K562 (cell line): ENCODE results near the gene RAB1B. TPM values are rescaled to one million over a fixed set of nuclear protein-coding genes. Genes with fewer than 3 reads are reported as not detected.

Source experiments
- ATAC-seq: fragments of 200-7000 bp; cut with Tn5 transposase; 3 replicates; pipeline ENCODE4 v1.9.1; 2020; ENCODE audit warnings: moderate library complexity
- BruUV-seq: library from RNA; stranded (reverse); fragments of 400-500 nt; replicated peaks from 2 replicates; lab custom pipeline; 2021; lab: Mats Ljungman, UMichigan
- CTCF ChIA-PET: fragments of 300-600 bp; formaldehyde crosslinking; extraction: SDS; loops from one replicate; lab custom pipeline; 2021; ENCODE audit warnings: low intra/inter-chr PET ratio; lab: Yijun Ruan, JAX
- POLR2A ChIA-PET: fragments of 300-600, 350-650 bp; sonication (Branson Sonifier 250); formaldehyde crosslinking; extraction: SDS; loops from one replicate; lab custom pipeline; 2021; ENCODE audit warnings: antibody characterized with exemption, inconsistent platforms; lab: Yijun Ruan, JAX
- DNase-seq, 4 experiments: peaks; one replicate each; pipeline versions ENCODE4 v3.0.0 to v3.0.0-alpha.2; 2011 to 2018; ENCODE audit warnings: low spot score in 3 of 4, mixed read lengths in 3 of 4; ENCODE audit errors: extremely low read depth in 1 of 4
- FAIRE-seq: peaks from 2 replicates; lab custom pipeline; 2011; peaks lifted over from hg19 to GRCh38; lab: Jason Lieb, UNC
- H2AFZ ChIP-seq: 2 replicates; pipeline ENCODE4 v1.6.0; 2011; ENCODE audit warnings: low read depth, low read length, control low read depth, inconsistent platforms
- H3K27ac ChIP-seq: fragments of 200-600 bp; 3 replicates; pipeline ENCODE4 v1.8.0; 2011; ENCODE audit warnings: low read depth, mild to moderate bottlenecking, control low read depth, inconsistent platforms, low read length, moderate library complexity, mixed read lengths; ENCODE audit errors: extremely low read depth
- H3K27me3 ChIP-seq, 2 experiments: fragments of 300-600 bp in 1 of 2; 2 replicates in 1 of 2; 3 replicates in 1 of 2; pipeline versions ENCODE4 v1.6.0 to v1.8.0; 2011; ENCODE audit warnings: inconsistent platforms in 2 of 2, low read length in 2 of 2, mild to moderate bottlenecking in 1 of 2, mixed read lengths in 1 of 2, moderate library complexity in 1 of 2; ENCODE audit not compliant: control insufficient read depth in 2 of 2, insufficient read depth in 2 of 2
- H3K36me3 ChIP-seq: fragments of 300-600 bp; 3 replicates; pipeline ENCODE4 v1.8.0; 2011; ENCODE audit warnings: mild to moderate bottlenecking, low read length, inconsistent platforms; ENCODE audit not compliant: control insufficient read depth, insufficient read depth
- H3K4me1 ChIP-seq, 2 experiments: fragments of 200-600 bp in 1 of 2; replicated peaks in 1 of 2; 2 replicates in 1 of 2; 3 replicates in 1 of 2; pipeline versions ENCODE4 v1.5.1 to v1.8.0; 2011; ENCODE audit warnings: inconsistent platforms in 2 of 2, low read length in 2 of 2, mild to moderate bottlenecking in 1 of 2, mixed read lengths in 1 of 2, moderate library complexity in 1 of 2; ENCODE audit not compliant: control insufficient read depth in 2 of 2, insufficient read depth in 2 of 2
- H3K4me2 ChIP-seq: 2 replicates; pipeline ENCODE4 v1.6.1; 2011; ENCODE audit warnings: low read length, control low read depth, inconsistent platforms, mixed read lengths; ENCODE audit not compliant: insufficient read depth
- H3K4me3 ChIP-seq: fragments of 200-600 bp; sonication (generic), shearing (Covaris generic); 2 replicates; pipeline ENCODE4 v1.5.1; 2016; ENCODE audit warnings: control low read depth, inconsistent platforms
- H3K79me2 ChIP-seq: fragments of 200-600 bp; 3 replicates; pipeline ENCODE4 v1.8.0; 2011; ENCODE audit warnings: low read length, inconsistent platforms; ENCODE audit not compliant: control insufficient read depth, insufficient read depth
- H3K9ac ChIP-seq, 2 experiments: 2 replicates each; pipeline versions ENCODE4 v1.6.0 to v1.6.1; 2011; ENCODE audit warnings: low read depth in 2 of 2, low read length in 2 of 2, control low read depth in 1 of 2, inconsistent platforms in 1 of 2, mild to moderate bottlenecking in 1 of 2, mixed read lengths in 1 of 2; ENCODE audit not compliant: insufficient read depth in 1 of 2
- H3K9me1 ChIP-seq: one replicate; pipeline ENCODE4 v1.6.0; 2011; ENCODE audit warnings: inconsistent platforms, mild to moderate bottlenecking, low read length, moderate library complexity; ENCODE audit not compliant: control insufficient read depth, insufficient read depth
- H3K9me3 ChIP-seq: replicated peaks from 2 replicates; pipeline ENCODE4 v1.5.1; 2011; ENCODE audit warnings: low read depth, low read length, inconsistent platforms; ENCODE audit not compliant: control insufficient read depth, insufficient read depth
- H4K20me1 ChIP-seq: replicated peaks from 2 replicates; pipeline ENCODE4 v1.6.1; 2011; ENCODE audit warnings: low read length, inconsistent platforms, mixed read lengths; ENCODE audit not compliant: control insufficient read depth, insufficient read depth
- BRD4 ChIP-seq: fragments of 200-600 bp; sonication (generic); IDR thresholded peaks from 2 replicates; pipeline ENCODE4 v1.6.1; 2017; ENCODE audit warnings: inconsistent platforms
- CREBBP ChIP-seq: IDR thresholded peaks from one replicate; pipeline ENCODE4 v1.6.1; 2012; ENCODE audit warnings: low read depth, mild to moderate bottlenecking, control low read depth, inconsistent platforms, low read length
- CTCF ChIP-seq, 3 experiments: IDR thresholded peaks in 2 of 3; conservative IDR thresholded peaks in 1 of 3; 2 replicates each; pipeline ENCODE4 v1.5.1; 2011 to 2012; ENCODE audit warnings: low read length in 3 of 3, mild to moderate bottlenecking in 3 of 3, control low read depth in 2 of 3, improper control_type of control experiment in 1 of 3, inconsistent platforms in 1 of 3, low read depth in 1 of 3, mixed read lengths in 1 of 3, moderate library complexity in 1 of 3; ENCODE audit not compliant: insufficient read depth in 2 of 3
- DDX20 ChIP-seq: fragments of 450-650 bp; IDR thresholded peaks from 2 replicates; pipeline ENCODE4 v1.6.1; 2016; ENCODE audit warnings: missing genetic modification characterization, low read depth, mild to moderate bottlenecking, missing compliant biosample characterization, moderate library complexity
- ETV6 ChIP-seq, 3 experiments: fragments of 150-350 bp in 1 of 3; sonication (generic) in 1 of 3; formaldehyde crosslinking in 1 of 3; IDR thresholded peaks; 2 replicates each; pipeline versions ENCODE4 v1.6.1 to v1.8.0; 2014 to 2022; ENCODE audit warnings: borderline replicate concordance in 2 of 3, low read depth in 2 of 3, antibody characterized with exemption in 1 of 3, low read length in 1 of 3, mild to moderate bottlenecking in 1 of 3, missing genetic modification reagents in 1 of 3
- MBD1 ChIP-seq: fragments of 250-450 bp; sonication (Bioruptor Pico); IDR thresholded peaks from 2 replicates; pipeline ENCODE4 v1.8.0; 2022; ENCODE audit warnings: inconsistent platforms
- POLR2B ChIP-seq: fragments of 450-650 bp; IDR thresholded peaks from 2 replicates; pipeline ENCODE4 v1.6.1; 2018; ENCODE audit warnings: low read depth; ENCODE audit not compliant: partially characterized antibody
- PTBP1 ChIP-seq: fragments of 200-400 bp; formaldehyde crosslinking; IDR thresholded peaks from 2 replicates; pipeline ENCODE4 v1.6.1; 2017; ENCODE audit warnings: low read depth, low read length
- RBBP5 ChIP-seq: fragments of 200-600 bp; sonication (generic); IDR thresholded peaks from 2 replicates; pipeline ENCODE4 v1.6.1; 2012; ENCODE audit warnings: borderline replicate concordance, mild to moderate bottlenecking, low read length, control low read depth, inconsistent platforms; ENCODE audit not compliant: insufficient read depth, poor library complexity, severe bottlenecking
- RBM15 ChIP-seq: fragments of 200-400 bp; formaldehyde crosslinking; IDR thresholded peaks from 2 replicates; pipeline ENCODE4 v1.6.1; 2018; ENCODE audit warnings: mild to moderate bottlenecking, low read length, moderate library complexity; ENCODE audit not compliant: insufficient read depth
- RBM17 ChIP-seq: fragments of 200-400 bp; formaldehyde crosslinking; IDR thresholded peaks from 2 replicates; pipeline ENCODE4 v1.6.1; 2017; ENCODE audit warnings: low read depth, mild to moderate bottlenecking, low read length, borderline replicate concordance
- ZNF12 ChIP-seq: sonication (generic); formaldehyde crosslinking; IDR thresholded peaks from 2 replicates; pipeline ENCODE4 v1.4.0; 2020; ENCODE audit warnings: mild to moderate bottlenecking, missing genetic modification reagents
- ZNF224 ChIP-seq: sonication (generic); formaldehyde crosslinking; IDR thresholded peaks from 2 replicates; pipeline ENCODE4 v1.8.0; 2022; ENCODE audit warnings: mild to moderate bottlenecking, missing genetic modification reagents
- WGBS: fragments of 100-300 bp; shearing (Covaris generic); methylation state at CpG from one replicate; pipeline ENCODE4 v1.1.6; 2016; ENCODE audit warnings: low coverage, mixed read lengths; ENCODE audit not compliant: insufficient coverage; ENCODE audit errors: missing lambda C conversion rate; 5-methylcytosine and 5-hydroxymethylcytosine counted together
- in situ Hi-C: fragments of 300-500 bp; cut with MboI; formaldehyde crosslinking; loops from 4 replicates; pipeline ENCODE4 v1.15.0; 2018; ENCODE audit warnings: inconsistent platforms, mixed read lengths
- intact Hi-C: fragments of 100-400 bp; cut with micrococcal nuclease; formaldehyde crosslinking; loops from 2 replicates; pipeline ENCODE4 v1.14.2; 2022
- polyA plus RNA-seq, 8 experiments: library from polyadenylated mRNA; depleted of rRNA in 4 of 8; stranded (reverse) in 5 of 8; unstranded in 3 of 8; fragments of >200 nt; fragmentation: Nextera tagmentation in 2 of 8; fragmentation: Illumina TruSeq in 1 of 8; extraction: Ambion mirVana in 2 of 8; extraction: Trizol in 1 of 8; gene quantifications; 2 replicates each; pipeline versions ENCODE4 v1.2.1 to v1.2.3, GENCODE V29; 2011 to 2014; ENCODE audit warnings: inconsistent platforms in 1 of 8, missing spikeins in 1 of 8
- total RNA-seq, 7 experiments: library from RNA; depleted of rRNA in 6 of 7; stranded (reverse); fragments of >200 nt in 6 of 7; fragmentation: Illumina TruSeq in 2 of 7; extraction: Trizol in 2 of 7; gene quantifications; 2 replicates each; pipeline versions ENCODE4 v1.2.1 to v1.2.3, GENCODE V29; 2011 to 2021; ENCODE audit warnings: low replicate concordance in 1 of 7
- TF ChIP-seq, protein P1 (sequence below): fragments of 450-650 bp; formaldehyde crosslinking; IDR thresholded peaks from 2 replicates; pipeline ENCODE4 v1.4.0; 2020; ENCODE audit warnings: mild to moderate bottlenecking
- TF ChIP-seq, protein P2 (sequence below): fragments of 450-650 bp; IDR thresholded peaks from 2 replicates; pipeline ENCODE4 v1.6.1; 2016

RAB1B gene
- total and polyA plus RNA-seq, 9 of the 15 experiments (the other 6 are each of a cell fraction or from before 2014, with no cell fraction given) = 5.6 to 146 (median 98.6) TPM

- H3K4me3 ChIP-seq = peak overlapping the region; percentile 49
- H3K9me3 ChIP-seq = no peaks in the 10 kb centered on the region
- H3K79me2 ChIP-seq = no peaks in the 10 kb centered on the region
- no peaks in the 10 kb centered on the region for H3K36me3 ChIP-seq
- peaks cover 23 to 53% of the 10 kb centered on the region in 2 experiments for H3K4me1 ChIP-seq
- ATAC-seq = no peak
- CTCF ChIA-PET = interaction anchor here (0.7 to 2.9 kb wide), 9 partner anchors 11 to 384 kb away, joined by 3 to 37 read pairs (median 3); partner anchors contain the start of genes MRPL11 and RIN1
- no peaks in the 10 kb centered on the region for H4K20me1 ChIP-seq
- intact Hi-C loops = no loop called here
- no peaks in the 10 kb centered on the region for H3K27me3 ChIP-seq
- in situ Hi-C loops = no loop called here
- no peaks in the 10 kb centered on the region for H3K9me1 ChIP-seq
- peak overlapping the region; percentile 98 for H2AFZ ChIP-seq
- no peak for FAIRE-seq
- no peak for DNase-seq
- WGBS = 33% methylated on average over 26 of the region's 26 CpGs
- POLR2A ChIA-PET = interaction anchor here (0.6 to 2.6 kb wide), 8 partner anchors 11 to 298 kb away, joined by 3 to 16 read pairs (median 5); partner anchors contain the start of gene YIF1A
- H3K9ac ChIP-seq = peak overlapping the region; percentile 38 to 89; a peak in 3 of 4 replicates
- peak overlapping the region; percentile 85 for H3K4me2 ChIP-seq
- no TSS peak for BruUV-seq
- H3K27ac ChIP-seq = peak overlapping the region; percentile 44; the same call in 1 of the 3 replicates
- TF ChIP-seq RBBP5 (no peak), RBM17 (no peak), RBM15 (no peak), BRD4 (no peak), MBD1 (CRISPR knock-in tag) (peak; percentile 94), POLR2B (no peak), ZNF224 (CRISPR knock-in tag) (peak; percentile 67; the same call in 1 of the 2 replicates), CTCF (IDR thresholded peaks at IDR 0.05 in 2 of 3, conservative IDR thresholded peaks at IDR 0.05 in 1 of 3; ENCODE audit: insufficient read depth in 2 of 3, low read depth in 1 of 3, low read length in 3 of 3) (peak in 1 of 3 experiments; percentile 95; a peak in 1 of 6 replicates), ZNF12 (CRISPR knock-in tag) (0 out of 2 replicates have a peak, but pooled peaks have one; percentile 2), PTBP1 (no peak), DDX20 (no peak), ETV6 (IDR thresholded peaks at IDR 0.05; ENCODE audit: borderline replicate concordance in 1 of 2, low read depth in 2 of 2, low read length in 1 of 2) (no peak), ETV6 (CRISPR knock-in tag; IDR thresholded peaks at IDR 0.05; ENCODE audit: borderline replicate concordance) (0 out of 2 replicates have a peak, but pooled peaks have one; percentile 31), CREBBP (no peak)
- TF ChIP-seq, protein P1, sequence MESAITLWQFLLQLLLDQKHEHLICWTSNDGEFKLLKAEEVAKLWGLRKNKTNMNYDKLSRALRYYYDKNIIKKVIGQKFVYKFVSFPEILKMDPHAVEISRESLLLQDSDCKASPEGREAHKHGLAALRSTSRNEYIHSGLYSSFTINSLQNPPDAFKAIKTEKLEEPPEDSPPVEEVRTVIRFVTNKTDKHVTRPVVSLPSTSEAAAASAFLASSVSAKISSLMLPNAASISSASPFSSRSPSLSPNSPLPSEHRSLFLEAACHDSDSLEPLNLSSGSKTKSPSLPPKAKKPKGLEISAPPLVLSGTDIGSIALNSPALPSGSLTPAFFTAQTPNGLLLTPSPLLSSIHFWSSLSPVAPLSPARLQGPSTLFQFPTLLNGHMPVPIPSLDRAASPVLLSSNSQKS (CRISPR knock-in tag) = no peak
- TF ChIP-seq, protein P2, sequence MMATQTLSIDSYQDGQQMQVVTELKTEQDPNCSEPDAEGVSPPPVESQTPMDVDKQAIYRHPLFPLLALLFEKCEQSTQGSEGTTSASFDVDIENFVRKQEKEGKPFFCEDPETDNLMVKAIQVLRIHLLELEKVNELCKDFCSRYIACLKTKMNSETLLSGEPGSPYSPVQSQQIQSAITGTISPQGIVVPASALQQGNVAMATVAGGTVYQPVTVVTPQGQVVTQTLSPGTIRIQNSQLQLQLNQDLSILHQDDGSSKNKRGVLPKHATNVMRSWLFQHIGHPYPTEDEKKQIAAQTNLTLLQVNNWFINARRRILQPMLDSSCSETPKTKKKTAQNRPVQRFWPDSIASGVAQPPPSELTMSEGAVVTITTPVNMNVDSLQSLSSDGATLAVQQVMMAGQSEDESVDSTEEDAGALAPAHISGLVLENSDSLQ = no peak
Measured at GRCh38 chr11:66311470-66311964, 43.1 kb downstream of the RAB1B start.
